ENCODE data around the gene TMOD2.
A peak's percentile ranks its signal among the peaks of the same experiment; 100 is the strongest.

TMOD2 gene

GRCh38 chr15:51750792-51751696 is at the start of gene TMOD2:
TSS of gene TMOD2 (plus strand) at chr15:51751597. CDS start at chr15:51766442, 14,845 bp downstream.
- DNase-seq, result no peak

GRCh38 chr15:51702710-51703109 is 48.7 kb upstream of the TMOD2 start:
- no peak for DNase-seq

GRCh38 chr15:51706291-51706690 is 45.1 kb upstream of the TMOD2 start:
- no peak for DNase-seq

- DNase-seq, result no peak
Measured at GRCh38 chr15:51706926-51707608, 44.3 kb upstream of the TMOD2 start.

GRCh38 chr15:51708013-51708412 is 43.4 kb upstream of the TMOD2 start:
- DNase-seq, result no peak

GRCh38 chr15:51709031-51709430 is 42.4 kb upstream of the TMOD2 start:
- no peak for DNase-seq

- peak; percentile 60 for DNase-seq
Measured at GRCh38 chr15:51714162-51714561, 37.2 kb upstream of the TMOD2 start.

GRCh38 chr15:51714911-51715310 is 36.5 kb upstream of the TMOD2 start:
- DNase-seq, result no peak

GRCh38 chr15:51718219-51718618 is 33.2 kb upstream of the TMOD2 start:
- peak; percentile 98 for DNase-seq

- DNase-seq, result no peak
Measured at GRCh38 chr15:51718746-51719145, 32.7 kb upstream of the TMOD2 start.

GRCh38 chr15:51720201-51720995 is 31.0 kb upstream of the TMOD2 start:
- no peak for DNase-seq

GRCh38 chr15:51721199-51721960 is 30.0 kb upstream of the TMOD2 start:
- DNase-seq, result no peak

- no peak for DNase-seq
Measured at GRCh38 chr15:51724199-51724598, 27.2 kb upstream of the TMOD2 start.

GRCh38 chr15:51724673-51725072 is 26.7 kb upstream of the TMOD2 start:
- no peak for DNase-seq

GRCh38 chr15:51726302-51727073 is 24.9 kb upstream of the TMOD2 start:
- no peak for DNase-seq

GRCh38 chr15:51727141-51727897 is 24.1 kb upstream of the TMOD2 start:
- DNase-seq, result no peak

- DNase-seq, result no peak
Measured at GRCh38 chr15:51731549-51732267, 19.7 kb upstream of the TMOD2 start.

- DNase-seq, result no peak
Measured at GRCh38 chr15:51732646-51733045, 18.8 kb upstream of the TMOD2 start.

- DNase-seq, result no peak
Measured at GRCh38 chr15:51735228-51736010, 16.0 kb upstream of the TMOD2 start.

Data from NCI-H524 treated with DMSO at 0.1 percent for 48 hours (cell line).